Stimulated activated naive CD4-positive, alpha-beta T cell treated with Interleukin-2 at 50 U/mL for 16 hours (primary cell): ENCODE measurements around the gene ZNF124.

Source experiments
- DNase-seq: peaks from one replicate; lab custom pipeline; 2025; lab: John Stamatoyannopoulos, UW

The ZNF124 gene

GRCh38 chr1:247112479-247112781 is 59.4 kb downstream of the ZNF124 start:
- no peak for DNase-seq

- DNase-seq, result no peak
Observed at GRCh38 chr1:247111700-247112478, 59.9 kb downstream of the ZNF124 start.

GRCh38 chr1:247111259-247111699 is 60.5 kb downstream of the ZNF124 start:
- no peak for DNase-seq

GRCh38 chr1:247110627-247111258 is 61.1 kb downstream of the ZNF124 start:
- peak; percentile 11 for DNase-seq

GRCh38 chr1:247107694-247108093 is 64.1 kb downstream of the ZNF124 start:
- no peak for DNase-seq

- no peak for DNase-seq
Observed at GRCh38 chr1:247105966-247106365, 65.9 kb downstream of the ZNF124 start.
